Bladder microvascular endothelial cell (primary cell): Measurements from ENCODE around the gene PIGW. TPM values are rescaled to one million over a fixed set of nuclear protein-coding genes. Genes with fewer than 3 reads are reported as not detected.

Source experiments
- total RNA-seq: library from RNA; depleted of rRNA; stranded (reverse); fragments of >200 nt; gene quantifications from 2 replicates; pipeline ENCODE4 v1.2.3, GENCODE V29; 2014

The PIGW gene
- 2.9 and 7.9 TPM in 2 replicates for total RNA-seq

GRCh38 chr17:36534840-36535668, at the start of gene PIGW, which contains the start of gene MYO19:
PIGW (plus strand) TSS chr17:36534987; CDS start chr17:36537102, 2,115 bp downstream.
MYO19 (minus strand) TSS chr17:36534868; CDS start chr17:36532538, 2,330 bp downstream.

GRCh38 chr17:36486204-36487194, 48.3 kb upstream of the PIGW start, which contains the start of gene ZNHIT3:
ZNHIT3 (plus strand) TSS chr17:36486681; CDS start chr17:36486700, 19 bp downstream.

GRCh38 chr17:36544307-36545076, 9.7 kb downstream of the PIGW start, which contains the start of gene GGNBP2:
GGNBP2 (plus strand) TSS chr17:36544919; CDS start chr17:36545725, 806 bp downstream.

Other genes with a start within 250 kb of the PIGW start
- not detected in 2 replicates for gene TBC1D3G, start 211.1 kb upstream of the PIGW start, total RNA-seq
- gene TBC1D3H, start 146.6 kb upstream of the PIGW start, total RNA-seq, result not detected in 2 replicates
- 17.8 and 22.8 TPM in 2 replicates for gene ZNHIT3, start 48.3 kb upstream of the PIGW start, total RNA-seq
- 50.7 and 66.0 TPM in 2 replicates for gene MYO19, start 119 bp upstream of the PIGW start, total RNA-seq
- 37.9 and 73.1 TPM in 2 replicates for gene GGNBP2, start 9.9 kb downstream of the PIGW start, total RNA-seq
- gene DHRS11, start 56.9 kb downstream of the PIGW start, total RNA-seq, result 5.2 and 8.9 TPM in 2 replicates
- 3.2 and 5.1 TPM in 2 replicates for gene MRM1, start 66.6 kb downstream of the PIGW start, total RNA-seq